Endothelial cell of umbilical vein (primary cell): ENCODE measurements around the gene CCDC182. TPM values are rescaled to one million over a fixed set of nuclear protein-coding genes. Genes with fewer than 3 reads are reported as not detected.

ENCODE experiments used
- BruUV-seq: library from RNA; stranded (reverse); fragments of 400-500 nt; replicated peaks from 2 replicates; lab custom pipeline; 2021; lab: Mats Ljungman, UMichigan
- CTCF ChIA-PET: fragments of 300-600, 350-600 bp; sonication (Branson Sonifier 250); formaldehyde crosslinking; loops from one replicate; lab custom pipeline; 2021; ENCODE audit warnings: antibody characterized with exemption, inconsistent platforms; lab: Charles Lee
- POLR2A ChIA-PET: fragments of 300-600, 350-600 bp; sonication (Branson Sonifier 250); formaldehyde crosslinking; loops from one replicate; lab custom pipeline; 2021; ENCODE audit warnings: antibody characterized with exemption, inconsistent platforms; lab: Charles Lee
- DNase-seq: peaks from one replicate; pipeline ENCODE4 v3.0.0-alpha.2; 2011; ENCODE audit warnings: low read depth, low spot score
- FAIRE-seq: peaks from 2 replicates; lab custom pipeline; 2011; peaks lifted over from hg19 to GRCh38; lab: Jason Lieb, UNC
- H2AFZ ChIP-seq: 2 replicates; pipeline ENCODE4 v1.6.0; 2012; ENCODE audit warnings: low read depth, low read length, control low read depth, inconsistent platforms
- H3K27ac ChIP-seq: 2 replicates; pipeline ENCODE4 v1.5.1; 2011; ENCODE audit warnings: low read depth, mild to moderate bottlenecking, control low read depth, low read length, moderate library complexity; ENCODE audit not compliant: insufficient read depth
- H3K27me3 ChIP-seq, 2 experiments: 2 replicates each; pipeline versions ENCODE4 v1.6.0 to v1.6.1; 2011; ENCODE audit warnings: low read length in 2 of 2, mixed read lengths in 1 of 2; ENCODE audit not compliant: control insufficient read depth in 2 of 2, insufficient read depth in 2 of 2
- H3K36me3 ChIP-seq, 2 experiments: 2 replicates in 1 of 2; 3 replicates in 1 of 2; pipeline ENCODE4 v1.5.1; 2011; ENCODE audit warnings: low read length in 2 of 2, mild to moderate bottlenecking in 1 of 2, moderate library complexity in 1 of 2; ENCODE audit not compliant: control insufficient read depth in 2 of 2, insufficient read depth in 2 of 2; ENCODE audit errors: extremely low read depth in 1 of 2
- H3K4me1 ChIP-seq: 3 replicates; pipeline ENCODE4 v1.5.1; 2011; ENCODE audit warnings: mild to moderate bottlenecking, low read length; ENCODE audit not compliant: control insufficient read depth, insufficient read depth; ENCODE audit errors: extremely low read depth
- H3K4me2 ChIP-seq: 2 replicates; pipeline ENCODE4 v1.6.1; 2011; ENCODE audit warnings: low read length, control low read depth, mixed read lengths; ENCODE audit not compliant: insufficient read depth
- H3K4me3 ChIP-seq, 3 experiments: fragments of 200-600 bp in 1 of 3; sonication (generic), shearing (Covaris generic) in 1 of 3; replicated peaks in 1 of 3; 2 replicates each; pipeline ENCODE4 v1.5.1; 2011 to 2016; ENCODE audit warnings: control low read depth in 3 of 3, low read length in 3 of 3, mild to moderate bottlenecking in 2 of 3, inconsistent platforms in 1 of 3, low read depth in 1 of 3, moderate library complexity in 1 of 3; ENCODE audit not compliant: insufficient read depth in 1 of 3
- H3K79me2 ChIP-seq: 2 replicates; pipeline ENCODE4 v1.6.0; 2012; ENCODE audit warnings: low read length, inconsistent platforms; ENCODE audit not compliant: control insufficient read depth, insufficient read depth
- H3K9ac ChIP-seq: replicated peaks from 2 replicates; pipeline ENCODE3; 2011; ENCODE audit warnings: low read length, control low read depth; ENCODE audit not compliant: insufficient read depth; ENCODE audit errors: extremely low read depth
- H3K9me1 ChIP-seq: replicated peaks from 3 replicates; pipeline ENCODE4 v1.6.0; 2011; ENCODE audit warnings: mild to moderate bottlenecking, low read length; ENCODE audit not compliant: control insufficient read depth, insufficient read depth; ENCODE audit errors: extremely low read depth
- H3K9me3 ChIP-seq: replicated peaks from 2 replicates; pipeline ENCODE4 v1.5.1; 2012; ENCODE audit warnings: low read length, inconsistent platforms; ENCODE audit not compliant: control insufficient read depth, insufficient read depth
- H4K20me1 ChIP-seq: replicated peaks from 2 replicates; pipeline ENCODE3; 2011; ENCODE audit warnings: mild to moderate bottlenecking, low read length; ENCODE audit not compliant: control insufficient read depth, insufficient read depth; ENCODE audit errors: extremely low read depth
- CTCF ChIP-seq, 2 donors: IDR thresholded peaks; 1 replicate in 1 of 2; 2 replicates in 1 of 2; pipeline ENCODE4 v1.5.1; 2011; ENCODE audit warnings: low read length in 2 of 2, mild to moderate bottlenecking in 2 of 2, moderate library complexity in 2 of 2, control low read depth in 1 of 2, inconsistent platforms in 1 of 2, low read depth in 1 of 2; ENCODE audit not compliant: insufficient read depth in 1 of 2; ENCODE audit errors: extremely low read depth in 1 of 2
- EZH2 ChIP-seq: IDR thresholded peaks from 2 replicates; pipeline ENCODE4 v1.6.1; 2012; ENCODE audit warnings: borderline replicate concordance, low read depth, mild to moderate bottlenecking, moderate library complexity, low read length, inconsistent platforms; ENCODE audit not compliant: severe bottlenecking
- FOS ChIP-seq: IDR thresholded peaks from 2 replicates; pipeline ENCODE4 v1.6.1; 2011; ENCODE audit warnings: mild to moderate bottlenecking, low read length, moderate library complexity, borderline replicate concordance; ENCODE audit not compliant: insufficient read depth
- GATA2 ChIP-seq: IDR thresholded peaks from 2 replicates; pipeline ENCODE4 v1.7.0; 2011; ENCODE audit warnings: low read depth, mild to moderate bottlenecking, moderate library complexity, mixed read lengths, low read length; ENCODE audit not compliant: insufficient read length, insufficient read depth
- JUN ChIP-seq: IDR thresholded peaks from 2 replicates; pipeline ENCODE4 v1.6.1; 2011; ENCODE audit warnings: borderline replicate concordance, low read depth; ENCODE audit not compliant: insufficient read length, insufficient read depth
- MAX ChIP-seq: IDR thresholded peaks from 2 replicates; pipeline ENCODE4 v1.6.1; 2011; ENCODE audit not compliant: insufficient read depth, insufficient read length
- MYC ChIP-seq: IDR thresholded peaks from one replicate; pipeline ENCODE4 v1.6.1; 2011; ENCODE audit warnings: mild to moderate bottlenecking, low read depth, low read length
- POLR2A ChIP-seq: IDR thresholded peaks from 2 replicates; pipeline ENCODE4 v1.6.1; 2012; ENCODE audit warnings: low read depth, mild to moderate bottlenecking, control low read depth, low read length
- POLR2AphosphoS5 ChIP-seq: IDR thresholded peaks from 2 replicates; pipeline ENCODE4 v1.6.1; 2012; ENCODE audit warnings: low read depth, mild to moderate bottlenecking, control low read depth, low read length, moderate library complexity; ENCODE audit not compliant: insufficient read depth
- dilution Hi-C: fragments of 300-500 bp; cut with MboI; formaldehyde crosslinking; loops from one replicate; pipeline ENCODE4 v1.15.0; 2019; ENCODE audit warnings: low sequenced_read_pairs; ENCODE audit not compliant: extremely low pct_ligation_motif_present
- intact Hi-C: fragments of 100-400 bp; cut with micrococcal nuclease; formaldehyde crosslinking; loops from one replicate; pipeline ENCODE4 v1.10.0; 2022
- polyA plus RNA-seq, 4 experiments: library from polyadenylated mRNA; depleted of rRNA in 3 of 4; stranded (reverse) in 3 of 4; unstranded in 1 of 4; fragments of >200 nt; gene quantifications; 2 replicates each; pipeline versions ENCODE4 v1.2.1 to v1.2.3, GENCODE V29; 2011 to 2012; ENCODE audit warnings: missing spikeins in 1 of 4
- total RNA-seq: library from RNA; stranded (reverse); gene quantifications from 2 replicates; pipeline ENCODE4 v1.2.3, GENCODE V29; 2021

CCDC182 gene
- total and polyA plus RNA-seq, 2 donors (not counting 3 experiments of a cell fraction or from before 2014, with no cell fraction given) = not detected

- BruUV-seq = no TSS peak
- Histone ChIP-seq H3K79me2 (no peaks in the 10 kb centered on the region), H4K20me1 (no peaks in the 10 kb centered on the region), H3K27me3 (peaks cover 4 to 6% of the 10 kb centered on the region in 2 experiments), H2AFZ (no peak overlapping the region), H3K9me1 (no peaks in the 10 kb centered on the region), H3K4me3 (no peak overlapping the region), H3K9ac (no peak overlapping the region), H3K36me3 (no peaks in the 10 kb centered on the region), H3K9me3 (no peaks in the 10 kb centered on the region), H3K27ac (no peak overlapping the region), H3K4me2 (no peak overlapping the region), H3K4me1 (no peaks in the 10 kb centered on the region)
- no peak for FAIRE-seq
- dilution Hi-C loops (no loop called here), intact Hi-C loops (no loop called here)
- CTCF ChIA-PET = interaction anchor here (0.6 to 4.5 kb wide), 5 partner anchors 9 to 86 kb away, joined by 3 to 23 read pairs (median 6); no protein-coding TSS in a partner anchor
- no peak for TF ChIP-seq MYC
- no peak for TF ChIP-seq CTCF (IDR thresholded peaks at IDR 0.05; ENCODE audit: extremely low read depth in 1 of 2, insufficient read depth in 1 of 2, low read depth in 1 of 2, low read length in 2 of 2)
- TF ChIP-seq POLR2AphosphoS5 = no peak
- no peak for TF ChIP-seq EZH2
- no peak for TF ChIP-seq JUN
- no peak for TF ChIP-seq GATA2
- no peak for TF ChIP-seq FOS
- TF ChIP-seq POLR2A = no peak
- TF ChIP-seq MAX = no peak
- DNase-seq = no peak
- POLR2A ChIA-PET = no interaction called here
Observed at GRCh38 chr17:57757735-57758134, 12.6 kb upstream of the CCDC182 start.
